ENCODE data around the gene TNFAIP8.

TNFAIP8 gene

GRCh38 chr5:119445544-119445943, 89.7 kb downstream of the TNFAIP8 start:
- H3K4me3 ChIP-seq (ENCODE audit: low read depth, low read length), result no peak overlapping the region
- TF ChIP-seq, protein P1, sequence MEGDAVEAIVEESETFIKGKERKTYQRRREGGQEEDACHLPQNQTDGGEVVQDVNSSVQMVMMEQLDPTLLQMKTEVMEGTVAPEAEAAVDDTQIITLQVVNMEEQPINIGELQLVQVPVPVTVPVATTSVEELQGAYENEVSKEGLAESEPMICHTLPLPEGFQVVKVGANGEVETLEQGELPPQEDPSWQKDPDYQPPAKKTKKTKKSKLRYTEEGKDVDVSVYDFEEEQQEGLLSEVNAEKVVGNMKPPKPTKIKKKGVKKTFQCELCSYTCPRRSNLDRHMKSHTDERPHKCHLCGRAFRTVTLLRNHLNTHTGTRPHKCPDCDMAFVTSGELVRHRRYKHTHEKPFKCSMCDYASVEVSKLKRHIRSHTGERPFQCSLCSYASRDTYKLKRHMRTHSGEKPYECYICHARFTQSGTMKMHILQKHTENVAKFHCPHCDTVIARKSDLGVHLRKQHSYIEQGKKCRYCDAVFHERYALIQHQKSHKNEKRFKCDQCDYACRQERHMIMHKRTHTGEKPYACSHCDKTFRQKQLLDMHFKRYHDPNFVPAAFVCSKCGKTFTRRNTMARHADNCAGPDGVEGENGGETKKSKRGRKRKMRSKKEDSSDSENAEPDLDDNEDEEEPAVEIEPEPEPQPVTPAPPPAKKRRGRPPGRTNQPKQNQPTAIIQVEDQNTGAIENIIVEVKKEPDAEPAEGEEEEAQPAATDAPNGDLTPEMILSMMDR (IDR thresholded peaks at IDR 0.05; ENCODE audit: insufficient read depth, low read depth, low read length, missing control alignments), result no peak
- DNase-seq (ENCODE audit: low read depth), result no peak
